ENCODE data around the gene KRTAP19-8. TPM values are rescaled to one million over a fixed set of nuclear protein-coding genes. Genes with fewer than 3 reads are reported as not detected.

Gene KRTAP19-8
- total and polyA plus RNA-seq, 10 of the 15 experiments (the other 5 are each of a cell fraction or from before 2014, with no cell fraction given) = not detected

GRCh38 chr21:31023680-31024079 lies 14.6 kb downstream of the KRTAP19-8 start:
- Histone ChIP-seq H3K4me1 (ENCODE audit: control insufficient read depth, insufficient read depth, low read length) (no peaks in the 10 kb centered on the region), H3K27ac (ENCODE audit: control insufficient read depth, insufficient read depth) (no peak overlapping the region), H3K36me3 (ENCODE audit: control insufficient read depth in 2 of 2, insufficient read depth in 2 of 2, low read length in 1 of 2) (no peaks in the 10 kb centered on the region), H3K27me3 (replicated peaks in 1 of 2; ENCODE audit: control insufficient read depth in 2 of 2, insufficient read depth in 2 of 2, low read length in 1 of 2) (no peaks in the 10 kb centered on the region), H2AFZ (ENCODE audit: control insufficient read depth, low read depth, low read length) (no peak overlapping the region), H3K9ac (ENCODE audit: control insufficient read depth, insufficient read depth, low read length) (no peak overlapping the region), H3K4me2 (ENCODE audit: control insufficient read depth, insufficient read depth) (no peak overlapping the region), H4K20me1 (ENCODE audit: control insufficient read depth, insufficient read depth) (no peaks in the 10 kb centered on the region), H3K9me3 (replicated peaks; ENCODE audit: control insufficient read depth, insufficient read depth, low read length) (no peaks in the 10 kb centered on the region; the same call in 2 of the 3 replicates), H3K79me2 (ENCODE audit: control insufficient read depth, insufficient read depth, low read length) (no peaks in the 10 kb centered on the region), H3K4me3 (no peak overlapping the region)
- ChIA-PET CTCF (no interaction called here), POLR2A (no interaction called here), SMC1A (ENCODE audit: uncharacterized antibody, unreplicated experiment) (no interaction called here), RAD21 (ENCODE audit: unreplicated experiment) (no interaction called here)
- ATAC-seq (no peak), DNase-seq (ENCODE audit: low read depth, low spot score) (no peak), FAIRE-seq (no peak)
- in situ Hi-C loops (cut with MboI) = no loop called here
- intact Hi-C loops (cut with micrococcal nuclease; ENCODE audit: unreplicated experiment) = no loop called here
- TF ChIP-seq NR2F1 (conservative IDR thresholded peaks at IDR 0.05) (no peak), STAT1 (conservative IDR thresholded peaks at IDR 0.05) (no peak), MEF2B (IDR thresholded peaks at IDR 0.05; ENCODE audit: partially characterized antibody, poor library complexity, severe bottlenecking) (no peak), ASH2L (IDR thresholded peaks at IDR 0.05; ENCODE audit: borderline replicate concordance, low read depth) (no peak), SUZ12 (IDR thresholded peaks at IDR 0.05; ENCODE audit: unreplicated experiment) (no peak), BRCA1 (IDR thresholded peaks at IDR 0.05; ENCODE audit: low read depth, low read length) (no peak), PBX3 (IDR thresholded peaks at IDR 0.05; ENCODE audit: insufficient replicate concordance, low read depth, low read length) (no peak), SIX5 (IDR thresholded peaks at IDR 0.05; ENCODE audit: low read depth, low read length, severe bottlenecking) (no peak), MTA2 (IDR thresholded peaks at IDR 0.05; ENCODE audit: low read depth) (no peak), ESRRA (IDR thresholded peaks at IDR 0.05; ENCODE audit: low read length) (no peak), HDAC2 (IDR thresholded peaks at IDR 0.05) (no peak), ZBTB11 (CRISPR knock-in tag; IDR thresholded peaks at IDR 0.05) (no peak), MAX (IDR thresholded peaks at IDR 0.05; ENCODE audit: low read depth, low read length) (no peak), LARP7 (IDR thresholded peaks at IDR 0.05) (no peak), FOXM1 (IDR thresholded peaks at IDR 0.05; ENCODE audit: low read depth, low read length) (no peak), MYB (IDR thresholded peaks at IDR 0.05; ENCODE audit: borderline replicate concordance, low read depth, low read length) (no peak), ATF3 (IDR thresholded peaks at IDR 0.05; ENCODE audit: borderline replicate concordance, extremely low read depth, low read depth, low read length) (no peak)
- 9% methylated on average over 3 of the region's 3 CpGs for WGBS (ENCODE audit: insufficient coverage, insufficient replicate concordance, low lambda C conversion rate, missing lambda C conversion rate)
- BruUV-seq (replicated peaks) = no TSS peak
